ENCODE data around the gene PPP1R3D.
"Not testable (repeated sequence)": the region's sequence is repeated elsewhere in the genome, so short reads cannot be mapped to it uniquely, and the experiment has no call there.

Gene PPP1R3D

GRCh38 chr20:59912609-59913008 is 27.5 kb downstream of the PPP1R3D start:
- DNase-seq (ENCODE audit: low read depth) = no peak

- no peak for DNase-seq (ENCODE audit: low read depth)
Observed at GRCh38 chr20:59911041-59911440, 29.1 kb downstream of the PPP1R3D start.

GRCh38 chr20:59908855-59909254 is 31.2 kb downstream of the PPP1R3D start:
- DNase-seq (ENCODE audit: low read depth) = no peak

GRCh38 chr20:59903621-59904020 is 36.5 kb downstream of the PPP1R3D start:
- no peak for DNase-seq (ENCODE audit: low read depth)

- DNase-seq (ENCODE audit: low read depth) = no peak
Observed at GRCh38 chr20:59902470-59902869, 37.6 kb downstream of the PPP1R3D start.

- DNase-seq (ENCODE audit: low read depth) = no peak
Observed at GRCh38 chr20:59895908-59896307, 44.2 kb downstream of the PPP1R3D start.

GRCh38 chr20:59891581-59891980 is 48.5 kb downstream of the PPP1R3D start:
- DNase-seq (ENCODE audit: low read depth) = no peak

- DNase-seq (ENCODE audit: low read depth) = not testable (repeated sequence)
Observed at GRCh38 chr20:59890035-59890434, 50.1 kb downstream of the PPP1R3D start.

- no peak for DNase-seq (ENCODE audit: low read depth)
Observed at GRCh38 chr20:59888050-59888449, 52.1 kb downstream of the PPP1R3D start.

All from stimulated activated CD8-positive, alpha-beta memory T cell treated with anti-CD3 and anti-CD28 coated beads, Interleukin-12 subunit alpha, Interleukin-12 subunit beta, amount 100 ng/mL, for 4 hours (primary cell).